K562 (cell line): Measurements from ENCODE around the gene SLC2A10. TPM values are rescaled to one million over a fixed set of nuclear protein-coding genes. Genes with fewer than 3 reads are reported as not detected.

Experiments
- ATAC-seq: fragments of 200-7000 bp; cut with Tn5 transposase; 3 replicates; pipeline ENCODE4 v1.9.1; 2020; ENCODE audit warnings: moderate library complexity
- BruUV-seq: library from RNA; stranded (reverse); fragments of 400-500 nt; replicated peaks from 2 replicates; lab custom pipeline; 2021; lab: Mats Ljungman, UMichigan
- CTCF ChIA-PET: fragments of 300-600 bp; formaldehyde crosslinking; extraction: SDS; loops from one replicate; lab custom pipeline; 2021; ENCODE audit warnings: low intra/inter-chr PET ratio; lab: Yijun Ruan, JAX
- POLR2A ChIA-PET: fragments of 300-600, 350-650 bp; sonication (Branson Sonifier 250); formaldehyde crosslinking; extraction: SDS; loops from one replicate; lab custom pipeline; 2021; ENCODE audit warnings: antibody characterized with exemption, inconsistent platforms; lab: Yijun Ruan, JAX
- DNase-seq, 4 experiments: peaks; one replicate each; pipeline versions ENCODE4 v3.0.0 to v3.0.0-alpha.2; 2011 to 2018; ENCODE audit warnings: low spot score in 3 of 4, mixed read lengths in 3 of 4; ENCODE audit errors: extremely low read depth in 1 of 4
- FAIRE-seq: peaks from 2 replicates; lab custom pipeline; 2011; peaks lifted over from hg19 to GRCh38; lab: Jason Lieb, UNC
- H2AFZ ChIP-seq: 2 replicates; pipeline ENCODE4 v1.6.0; 2011; ENCODE audit warnings: low read depth, low read length, control low read depth, inconsistent platforms
- H3K27ac ChIP-seq: fragments of 200-600 bp; 3 replicates; pipeline ENCODE4 v1.8.0; 2011; ENCODE audit warnings: low read depth, mild to moderate bottlenecking, control low read depth, inconsistent platforms, low read length, moderate library complexity, mixed read lengths; ENCODE audit errors: extremely low read depth
- H3K27me3 ChIP-seq, 2 experiments: fragments of 300-600 bp in 1 of 2; 2 replicates in 1 of 2; 3 replicates in 1 of 2; pipeline versions ENCODE4 v1.6.0 to v1.8.0; 2011; ENCODE audit warnings: inconsistent platforms in 2 of 2, low read length in 2 of 2, mild to moderate bottlenecking in 1 of 2, mixed read lengths in 1 of 2, moderate library complexity in 1 of 2; ENCODE audit not compliant: control insufficient read depth in 2 of 2, insufficient read depth in 2 of 2
- H3K36me3 ChIP-seq: fragments of 300-600 bp; 3 replicates; pipeline ENCODE4 v1.8.0; 2011; ENCODE audit warnings: mild to moderate bottlenecking, low read length, inconsistent platforms; ENCODE audit not compliant: control insufficient read depth, insufficient read depth
- H3K4me1 ChIP-seq, 2 experiments: fragments of 200-600 bp in 1 of 2; replicated peaks in 1 of 2; 2 replicates in 1 of 2; 3 replicates in 1 of 2; pipeline versions ENCODE4 v1.5.1 to v1.8.0; 2011; ENCODE audit warnings: inconsistent platforms in 2 of 2, low read length in 2 of 2, mild to moderate bottlenecking in 1 of 2, mixed read lengths in 1 of 2, moderate library complexity in 1 of 2; ENCODE audit not compliant: control insufficient read depth in 2 of 2, insufficient read depth in 2 of 2
- H3K4me2 ChIP-seq: 2 replicates; pipeline ENCODE4 v1.6.1; 2011; ENCODE audit warnings: low read length, control low read depth, inconsistent platforms, mixed read lengths; ENCODE audit not compliant: insufficient read depth
- H3K4me3 ChIP-seq: fragments of 200-600 bp; sonication (generic), shearing (Covaris generic); 2 replicates; pipeline ENCODE4 v1.5.1; 2016; ENCODE audit warnings: control low read depth, inconsistent platforms
- H3K79me2 ChIP-seq: fragments of 200-600 bp; 3 replicates; pipeline ENCODE4 v1.8.0; 2011; ENCODE audit warnings: low read length, inconsistent platforms; ENCODE audit not compliant: control insufficient read depth, insufficient read depth
- H3K9ac ChIP-seq, 2 experiments: 2 replicates each; pipeline versions ENCODE4 v1.6.0 to v1.6.1; 2011; ENCODE audit warnings: low read depth in 2 of 2, low read length in 2 of 2, control low read depth in 1 of 2, inconsistent platforms in 1 of 2, mild to moderate bottlenecking in 1 of 2, mixed read lengths in 1 of 2; ENCODE audit not compliant: insufficient read depth in 1 of 2
- H3K9me1 ChIP-seq: one replicate; pipeline ENCODE4 v1.6.0; 2011; ENCODE audit warnings: inconsistent platforms, mild to moderate bottlenecking, low read length, moderate library complexity; ENCODE audit not compliant: control insufficient read depth, insufficient read depth
- H3K9me3 ChIP-seq: replicated peaks from 2 replicates; pipeline ENCODE4 v1.5.1; 2011; ENCODE audit warnings: low read depth, low read length, inconsistent platforms; ENCODE audit not compliant: control insufficient read depth, insufficient read depth
- H4K20me1 ChIP-seq: replicated peaks from 2 replicates; pipeline ENCODE4 v1.6.1; 2011; ENCODE audit warnings: low read length, inconsistent platforms, mixed read lengths; ENCODE audit not compliant: control insufficient read depth, insufficient read depth
- CCAR2 ChIP-seq: fragments of 200-400 bp; formaldehyde crosslinking; IDR thresholded peaks from 2 replicates; pipeline ENCODE4 v1.6.1; 2017; ENCODE audit warnings: mild to moderate bottlenecking, low read depth, low read length
- FUS ChIP-seq: fragments of 200-400 bp; formaldehyde crosslinking; optimal IDR thresholded peaks from 2 replicates; pipeline ENCODE3; 2017; ENCODE audit warnings: low read depth, low read length
- SRSF1 ChIP-seq: fragments of 200-400 bp; formaldehyde crosslinking; IDR thresholded peaks from 2 replicates; pipeline ENCODE4 v1.6.1; 2017; ENCODE audit warnings: mild to moderate bottlenecking, low read depth, low read length, moderate library complexity
- TCF7 ChIP-seq: sonication (generic); IDR thresholded peaks from 2 replicates; pipeline ENCODE4 v1.6.1; 2016; ENCODE audit warnings: antibody characterized with exemption, borderline replicate concordance
- ZNF121 ChIP-seq: sonication (generic); formaldehyde crosslinking; conservative IDR thresholded peaks from 2 replicates; pipeline ENCODE4 v1.8.0; 2022; ENCODE audit warnings: missing genetic modification reagents
- ZNF311 ChIP-seq: fragments of 250-450 bp; sonication (Bioruptor Pico); IDR thresholded peaks from 2 replicates; pipeline ENCODE4 v1.4.0; 2020; ENCODE audit warnings: mild to moderate bottlenecking, moderate library complexity
- WGBS: fragments of 100-300 bp; shearing (Covaris generic); methylation state at CpG from one replicate; pipeline ENCODE4 v1.1.6; 2016; ENCODE audit warnings: low coverage, mixed read lengths; ENCODE audit not compliant: insufficient coverage; ENCODE audit errors: missing lambda C conversion rate; 5-methylcytosine and 5-hydroxymethylcytosine counted together
- in situ Hi-C: fragments of 300-500 bp; cut with MboI; formaldehyde crosslinking; loops from 4 replicates; pipeline ENCODE4 v1.15.0; 2018; ENCODE audit warnings: inconsistent platforms, mixed read lengths
- intact Hi-C: fragments of 100-400 bp; cut with micrococcal nuclease; formaldehyde crosslinking; loops from 2 replicates; pipeline ENCODE4 v1.14.2; 2022
- polyA plus RNA-seq, 8 experiments: library from polyadenylated mRNA; depleted of rRNA in 4 of 8; stranded (reverse) in 5 of 8; unstranded in 3 of 8; fragments of >200 nt; fragmentation: Nextera tagmentation in 2 of 8; fragmentation: Illumina TruSeq in 1 of 8; extraction: Ambion mirVana in 2 of 8; extraction: Trizol in 1 of 8; gene quantifications; 2 replicates each; pipeline versions ENCODE4 v1.2.1 to v1.2.3, GENCODE V29; 2011 to 2014; ENCODE audit warnings: inconsistent platforms in 1 of 8, missing spikeins in 1 of 8
- total RNA-seq, 7 experiments: library from RNA; depleted of rRNA in 6 of 7; stranded (reverse); fragments of >200 nt in 6 of 7; fragmentation: Illumina TruSeq in 2 of 7; extraction: Trizol in 2 of 7; gene quantifications; 2 replicates each; pipeline versions ENCODE4 v1.2.1 to v1.2.3, GENCODE V29; 2011 to 2021; ENCODE audit warnings: low replicate concordance in 1 of 7
- TF ChIP-seq, protein P1 (sequence below), 3 experiments: fragments of 200-800 bp in 1 of 3; sonication (Bioruptor generic) in 1 of 3; sonication (generic) in 1 of 3; formaldehyde crosslinking in 1 of 3; IDR thresholded peaks; 2 replicates each; pipeline versions ENCODE4 v1.6.1 to v1.8.0; 2016 to 2022; ENCODE audit warnings: mild to moderate bottlenecking in 2 of 3, missing compliant biosample characterization in 2 of 3, missing genetic modification characterization in 2 of 3, missing genetic modification reagents in 1 of 3

SLC2A10 gene
- total and polyA plus RNA-seq, 9 of the 15 experiments (the other 6 are each of a cell fraction or from before 2014, with no cell fraction given): 0.01 to 1.8 (median 0.10) TPM

DNA sequence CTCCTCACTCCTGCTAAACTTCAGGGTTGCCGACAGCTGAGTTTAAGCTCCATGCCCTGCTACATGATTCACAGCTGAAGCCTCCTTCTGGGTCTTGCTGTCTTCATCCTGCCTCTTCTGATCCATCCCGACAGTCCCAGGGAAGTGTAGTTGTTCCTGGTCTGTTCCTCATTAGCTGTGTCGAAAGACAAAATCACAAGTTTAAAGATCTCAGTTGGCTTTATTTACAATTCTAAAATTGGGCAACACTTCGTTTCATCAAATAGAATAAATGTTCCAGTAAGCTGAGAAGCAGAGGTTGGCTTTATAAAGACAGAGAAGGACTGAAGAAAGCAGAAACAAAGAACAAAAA lies 4.1 kb upstream of the SLC2A10 start:
- FAIRE-seq (no peak), ATAC-seq (no peak), DNase-seq (no peak)
- WGBS: 0% methylated on average over 4 of the region's 4 CpGs
- Histone ChIP-seq H2AFZ (no peak overlapping the region), H3K36me3 (no peaks in the 10 kb centered on the region), H3K27ac (no peak overlapping the region), H3K9me3 (peaks cover 3% of the 10 kb centered on the region; the same call in 1 of the 2 replicates), H3K27me3 (peaks cover 3 to 14% of the 10 kb centered on the region in 2 experiments; a peak in 3 of 5 replicates), H3K79me2 (no peaks in the 10 kb centered on the region), H3K4me1 (peaks cover 8 to 13% of the 10 kb centered on the region in 2 experiments; a peak in 3 of 5 replicates), H3K4me3 (no peak overlapping the region), H3K4me2 (no peak overlapping the region), H4K20me1 (no peaks in the 10 kb centered on the region), H3K9me1 (no peaks in the 10 kb centered on the region), H3K9ac (no peak overlapping the region)
- POLR2A ChIA-PET: no interaction called here
- in situ Hi-C loops: no loop called here
- intact Hi-C loops: no loop called here
- BruUV-seq: no TSS peak
- CTCF ChIA-PET: no interaction called here
- TF ChIP-seq ZNF121 (CRISPR knock-in tag) (no peak), FUS (no peak), ZNF311 (CRISPR knock-in tag) (no peak), CCAR2 (no peak), TCF7 (no peak)

DNA sequence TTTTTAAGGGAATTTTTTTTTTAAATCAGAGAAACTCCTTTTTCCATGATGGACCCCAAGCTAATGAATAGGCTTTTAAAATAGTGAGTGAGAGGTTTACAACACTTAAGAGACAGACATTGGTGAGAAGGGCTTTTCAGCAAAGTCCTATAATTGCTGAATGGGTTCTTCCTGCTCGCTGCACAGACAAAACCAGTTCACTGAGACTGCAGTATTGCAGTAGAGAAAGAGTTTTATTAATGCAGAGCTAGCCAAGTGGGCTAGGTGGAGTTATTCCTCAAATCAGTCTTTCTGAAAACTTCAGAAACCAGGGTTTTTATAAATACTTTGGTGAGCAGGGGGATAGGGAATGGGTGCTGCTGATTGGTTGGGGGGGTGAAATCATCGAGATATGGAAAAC lies 3.2 kb upstream of the SLC2A10 start:
- peaks cover 3 to 22% of the 10 kb centered on the region in 2 experiments; a peak in 3 of 5 replicates for H3K27me3 ChIP-seq
- no peak overlapping the region for H3K9ac ChIP-seq
- no peak overlapping the region for H3K4me2 ChIP-seq
- ATAC-seq: no peak
- H3K4me1 ChIP-seq: peaks cover 6 to 13% of the 10 kb centered on the region in 2 experiments; a peak in 3 of 5 replicates
- WGBS: 23% methylated on average over 2 of the region's 2 CpGs
- no peaks in the 10 kb centered on the region for H3K79me2 ChIP-seq
- H3K27ac ChIP-seq: no peak overlapping the region
- no peak for TF ChIP-seq SRSF1
- TF ChIP-seq, protein P1, sequence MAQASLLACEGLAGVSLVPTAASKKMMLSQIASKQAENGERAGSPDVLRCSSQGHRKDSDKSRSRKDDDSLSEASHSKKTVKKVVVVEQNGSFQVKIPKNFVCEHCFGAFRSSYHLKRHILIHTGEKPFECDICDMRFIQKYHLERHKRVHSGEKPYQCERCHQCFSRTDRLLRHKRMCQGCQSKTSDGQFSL (CRISPR knock-in tag; IDR thresholded peaks at IDR 0.05): peak; percentile 68; the same call in 1 of the 2 replicates
- TF ChIP-seq, protein P1 (tag; IDR thresholded peaks at IDR 0.05): 0 out of 4 replicates have a peak, but pooled peaks of 1 of the 2 experiments have one; percentile 40
- no TSS peak for BruUV-seq
- no peak overlapping the region for H2AFZ ChIP-seq
- POLR2A ChIA-PET: no interaction called here
- no peak overlapping the region for H3K4me3 ChIP-seq
- no peaks in the 10 kb centered on the region for H3K36me3 ChIP-seq
- no peak for FAIRE-seq
- H3K9me3 ChIP-seq: peaks cover 3% of the 10 kb centered on the region; the same call in 1 of the 2 replicates
- in situ Hi-C loops (no loop called here), intact Hi-C loops (no loop called here)
- no peaks in the 10 kb centered on the region for H3K9me1 ChIP-seq
- CTCF ChIA-PET: no interaction called here
- no peaks in the 10 kb centered on the region for H4K20me1 ChIP-seq
- DNase-seq: no peak
